ENCODE results near the gene CAPN15. TPM values are rescaled to one million over a fixed set of nuclear protein-coding genes. Genes with fewer than 3 reads are reported as not detected.

CAPN15 gene
- total and polyA plus RNA-seq, 11 donors = 12.0 to 35.5 (median 20.3) TPM

- H3K27ac ChIP-seq = no peak overlapping the region
- peaks cover under 1 to 12% (median 3%) of the 10 kb centered on the region in 9 donors for H3K27me3 ChIP-seq
- 89 to 92% (median 90%) methylated on average over 10 to 11 of the region's 11 CpGs for WGBS, 4 donors
- DNase-seq (no peak), ATAC-seq (no peak)
- H3K4me3 ChIP-seq = no peak overlapping the region
- H3K4me1 ChIP-seq = peaks cover 0 to 7% (median 0%) of the 10 kb centered on the region in 12 donors
- H3K36me3 ChIP-seq = peaks cover 0 to 41% (median 21%) of the 10 kb centered on the region in 9 donors
- TF ChIP-seq POLR2A (IDR thresholded peaks at IDR 0.05) (no peak), CTCF (IDR thresholded peaks at IDR 0.05) (no peak)
- intact Hi-C loops (cut with DNase I) = no loop called here
- H3K9me3 ChIP-seq = no peaks in the 10 kb centered on the region
These were observed 26.7 kb downstream of the CAPN15 start for GRCh38 chr16:554297-554621.

- no peaks in the 10 kb centered on the region for H3K9me3 ChIP-seq
- TF ChIP-seq POLR2A (IDR thresholded peaks at IDR 0.05) = no peak
- TF ChIP-seq CTCF (IDR thresholded peaks at IDR 0.05) = no peak
- no peak overlapping the region for H3K4me3 ChIP-seq
- H3K27ac ChIP-seq = no peak overlapping the region
- 85 to 92% (median 87%) methylated on average over 28 to 54 of the region's 54 CpGs for WGBS, 4 donors
- no peak for ATAC-seq
- H3K36me3 ChIP-seq = peaks cover 0 to 36% (median 16%) of the 10 kb centered on the region in 9 donors
- H3K4me1 ChIP-seq = peaks cover 0 to 12% (median 0%) of the 10 kb centered on the region in 12 donors
- H3K27me3 ChIP-seq = peaks cover 6 to 17% (median 8%) of the 10 kb centered on the region in 9 donors
- intact Hi-C loops (cut with DNase I) = no loop called here
- no peak for DNase-seq
These were observed 27.3 kb downstream of the CAPN15 start for GRCh38 chr16:554640-555365.

GRCh38 chr16:555528-556473 is 28.3 kb downstream of the CAPN15 start:
- no peak for ATAC-seq
- 71 to 81% (median 78%) methylated on average over 18 to 32 of the region's 32 CpGs for WGBS, 4 donors

More at GRCh38 chr16:555528-556473, 28.3 kb downstream of the CAPN15 start:
- H3K4me3 ChIP-seq = no peak overlapping the region
- no peaks in the 10 kb centered on the region for H3K9me3 ChIP-seq
- H3K27me3 ChIP-seq = peaks cover 8 to 26% (median 15%) of the 10 kb centered on the region in 9 donors
- no peak overlapping the region for H3K27ac ChIP-seq
- peaks cover 0 to 30% (median 16%) of the 10 kb centered on the region in 9 donors for H3K36me3 ChIP-seq
- peaks cover 0 to 22% (median 0%) of the 10 kb centered on the region in 12 donors for H3K4me1 ChIP-seq
- no peak for DNase-seq
- intact Hi-C loops (cut with DNase I) = no loop called here
- no peak for TF ChIP-seq POLR2A (IDR thresholded peaks at IDR 0.05)
- TF ChIP-seq CTCF (IDR thresholded peaks at IDR 0.05) = no peak

Data from heart left ventricle (tissue), 16 donors.